ENCODE data around the gene ZYX.

GRCh38 chr7:143379611-143380259 is 1.4 kb upstream of the ZYX start:
- TF ChIP-seq CTCF (conservative IDR thresholded peaks at IDR 0.05) (no peak), EZH2 (IDR thresholded peaks at IDR 0.05; ENCODE audit: low read depth) (no peak)
